Bronchial epithelial cell (primary cell): Measurements from ENCODE around the gene TMEM201. TPM values are rescaled to one million over a fixed set of nuclear protein-coding genes. Genes with fewer than 3 reads are reported as not detected.

ENCODE experiments used
- DNase-seq: peaks from one replicate; pipeline ENCODE4 v3.0.0-alpha.2; 2010; ENCODE audit warnings: low read depth
- FAIRE-seq: peaks from 2 replicates; lab custom pipeline; 2011; peaks lifted over from hg19 to GRCh38; lab: Jason Lieb, UNC
- H3K27me3 ChIP-seq: 2 replicates; pipeline ENCODE4 v1.5.1; 2011; ENCODE audit warnings: low read length; ENCODE audit not compliant: control insufficient read depth, insufficient read depth
- H3K36me3 ChIP-seq: 2 replicates; pipeline ENCODE4 v1.5.1; 2011; ENCODE audit warnings: low read length; ENCODE audit not compliant: control insufficient read depth, insufficient read depth
- H3K4me3 ChIP-seq: 2 replicates; pipeline ENCODE4 v1.5.1; 2011; ENCODE audit warnings: mild to moderate bottlenecking, low read depth, low read length, control low read depth
- total RNA-seq: library from RNA; depleted of rRNA; stranded (reverse); fragments of >200 nt; gene quantifications from 2 replicates; pipeline ENCODE4 v1.2.1, GENCODE V29; 2014
- TF ChIP-seq, protein P1 (sequence below): IDR thresholded peaks from 2 replicates; pipeline ENCODE4 v1.5.1; 2011; ENCODE audit warnings: mild to moderate bottlenecking, moderate library complexity, low read length, control low read depth, inconsistent platforms; ENCODE audit not compliant: insufficient read depth, severe bottlenecking

TMEM201 gene
- total RNA-seq, 1 donor from 2014 or later, result 1.8 TPM

DNA sequence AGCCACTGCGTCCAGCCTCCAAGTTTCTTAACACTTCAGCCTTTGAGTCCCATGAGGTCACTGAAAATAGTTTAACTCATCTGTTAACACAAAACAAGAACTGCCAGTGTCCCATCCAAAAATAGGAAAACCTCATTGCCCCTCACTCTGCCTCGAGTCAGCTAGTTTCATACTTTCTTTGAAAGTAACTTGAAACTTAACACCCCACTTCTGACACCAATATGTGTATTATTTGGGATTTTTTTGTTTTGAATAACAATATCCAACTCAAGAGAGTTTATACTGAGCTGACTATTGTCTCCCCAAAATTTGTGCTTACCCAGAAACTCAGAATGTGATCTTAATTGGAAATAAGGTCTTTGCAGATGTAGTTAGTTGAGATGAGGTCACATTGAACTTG is 45.9 kb downstream of the TMEM201 start:
- H3K4me3 ChIP-seq, result no peak overlapping the region
- TF ChIP-seq, protein P1, sequence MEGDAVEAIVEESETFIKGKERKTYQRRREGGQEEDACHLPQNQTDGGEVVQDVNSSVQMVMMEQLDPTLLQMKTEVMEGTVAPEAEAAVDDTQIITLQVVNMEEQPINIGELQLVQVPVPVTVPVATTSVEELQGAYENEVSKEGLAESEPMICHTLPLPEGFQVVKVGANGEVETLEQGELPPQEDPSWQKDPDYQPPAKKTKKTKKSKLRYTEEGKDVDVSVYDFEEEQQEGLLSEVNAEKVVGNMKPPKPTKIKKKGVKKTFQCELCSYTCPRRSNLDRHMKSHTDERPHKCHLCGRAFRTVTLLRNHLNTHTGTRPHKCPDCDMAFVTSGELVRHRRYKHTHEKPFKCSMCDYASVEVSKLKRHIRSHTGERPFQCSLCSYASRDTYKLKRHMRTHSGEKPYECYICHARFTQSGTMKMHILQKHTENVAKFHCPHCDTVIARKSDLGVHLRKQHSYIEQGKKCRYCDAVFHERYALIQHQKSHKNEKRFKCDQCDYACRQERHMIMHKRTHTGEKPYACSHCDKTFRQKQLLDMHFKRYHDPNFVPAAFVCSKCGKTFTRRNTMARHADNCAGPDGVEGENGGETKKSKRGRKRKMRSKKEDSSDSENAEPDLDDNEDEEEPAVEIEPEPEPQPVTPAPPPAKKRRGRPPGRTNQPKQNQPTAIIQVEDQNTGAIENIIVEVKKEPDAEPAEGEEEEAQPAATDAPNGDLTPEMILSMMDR, result no peak

DNA sequence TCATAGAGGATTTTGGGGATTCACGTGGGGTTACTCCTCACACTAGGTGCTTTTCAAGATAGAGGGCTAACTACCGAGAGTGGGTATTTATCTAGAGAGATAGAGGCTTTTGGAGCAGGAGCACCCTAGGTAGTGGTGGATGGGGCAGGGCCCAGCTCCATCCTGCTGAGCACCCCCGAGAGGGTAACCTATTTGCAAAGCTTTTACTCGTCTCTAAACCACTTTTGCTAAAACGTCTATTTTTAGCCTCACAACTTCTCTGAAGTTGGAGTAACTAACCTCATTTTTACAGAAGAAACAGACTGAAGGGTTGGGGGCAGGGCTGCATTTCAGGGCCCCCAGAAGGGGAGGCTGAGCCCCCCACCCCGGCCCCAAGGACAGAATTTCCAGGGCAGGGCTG is 50.5 kb downstream of the TMEM201 start:
- no peak overlapping the region for H3K4me3 ChIP-seq
- FAIRE-seq, result no peak
- TF ChIP-seq, protein P1, result no peak
- no peak for DNase-seq
- no peaks in the 10 kb centered on the region for H3K27me3 ChIP-seq
- H3K36me3 ChIP-seq, result no peaks in the 10 kb centered on the region

More for the DNA sequence above, 45.9 kb downstream of the TMEM201 start:
- no peak for DNase-seq
- no peak for FAIRE-seq
- no peaks in the 10 kb centered on the region for H3K36me3 ChIP-seq
- H3K27me3 ChIP-seq, result peaks cover 2% of the 10 kb centered on the region

DNA sequence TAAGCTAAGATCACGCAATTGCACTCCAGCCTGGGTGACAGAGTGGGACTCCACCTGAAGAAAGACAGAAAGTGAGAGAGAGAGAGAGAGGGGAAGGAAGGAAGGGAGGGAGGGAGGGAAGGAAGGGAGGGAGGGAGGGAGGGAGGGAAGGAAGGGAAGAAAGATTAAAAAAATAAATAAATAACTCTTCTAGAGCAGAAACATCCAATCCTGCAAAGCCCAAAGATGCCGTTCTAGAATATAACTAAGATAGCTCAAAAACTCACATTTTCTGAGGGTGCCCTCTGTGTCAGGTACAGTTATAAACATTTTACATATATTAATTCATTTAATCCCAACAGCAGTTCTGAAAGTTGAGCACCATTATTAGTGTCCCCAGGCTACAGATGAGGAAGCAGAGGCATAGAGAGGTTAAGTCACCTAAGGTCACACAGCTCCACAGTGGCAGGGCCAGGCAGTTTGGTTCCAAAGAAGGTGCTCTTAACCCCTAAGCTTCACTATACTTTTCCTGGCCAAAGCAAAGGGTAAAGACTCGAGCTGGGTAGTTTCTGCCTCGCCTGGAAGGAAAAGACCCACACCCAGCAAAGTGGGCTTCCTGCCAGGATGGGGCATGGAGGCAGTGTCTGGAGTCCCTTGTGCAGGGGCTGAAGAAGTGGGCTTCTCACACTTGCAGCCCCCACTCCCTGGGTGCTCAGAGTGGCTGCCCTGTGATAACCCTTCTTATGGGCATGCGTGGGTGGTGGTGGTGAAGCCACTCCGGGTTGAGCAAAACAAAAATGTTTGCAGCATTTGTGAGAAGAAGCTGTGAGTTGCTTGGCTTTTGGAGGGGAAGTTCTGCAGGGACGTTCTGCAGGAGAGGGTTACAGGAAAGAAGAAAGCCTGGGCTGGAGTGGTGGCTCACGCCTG is 54.9 kb downstream of the TMEM201 start:
- H3K4me3 ChIP-seq, result no peak overlapping the region
- no peaks in the 10 kb centered on the region for H3K27me3 ChIP-seq
- H3K36me3 ChIP-seq, result no peaks in the 10 kb centered on the region
- TF ChIP-seq, protein P1, result no peak
- FAIRE-seq (no peak), DNase-seq (no peak)

DNA sequence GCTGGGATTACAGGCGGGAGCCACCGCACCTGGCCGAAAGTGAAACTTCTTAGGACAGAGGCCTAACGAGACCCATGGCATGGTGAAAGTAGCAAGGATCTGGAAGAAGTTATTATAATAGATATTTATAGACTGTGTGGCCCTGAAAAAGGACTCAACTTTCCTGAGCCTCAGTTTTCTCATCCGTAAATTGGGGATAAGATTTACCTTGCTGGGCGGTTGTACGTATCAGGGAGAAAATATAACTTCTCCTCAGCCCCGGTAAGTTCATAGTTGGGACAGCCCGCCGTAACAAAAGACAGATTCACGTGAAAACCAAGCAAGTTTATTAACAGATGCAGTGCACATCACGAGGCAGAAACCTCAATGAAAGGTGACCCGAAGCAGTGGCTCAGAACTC is 57.3 kb downstream of the TMEM201 start:
- FAIRE-seq (no peak), DNase-seq (no peak)
- Histone ChIP-seq H3K27me3 (peaks cover 3% of the 10 kb centered on the region), H3K4me3 (no peak overlapping the region), H3K36me3 (no peaks in the 10 kb centered on the region)
- TF ChIP-seq, protein P1, result no peak

DNA sequence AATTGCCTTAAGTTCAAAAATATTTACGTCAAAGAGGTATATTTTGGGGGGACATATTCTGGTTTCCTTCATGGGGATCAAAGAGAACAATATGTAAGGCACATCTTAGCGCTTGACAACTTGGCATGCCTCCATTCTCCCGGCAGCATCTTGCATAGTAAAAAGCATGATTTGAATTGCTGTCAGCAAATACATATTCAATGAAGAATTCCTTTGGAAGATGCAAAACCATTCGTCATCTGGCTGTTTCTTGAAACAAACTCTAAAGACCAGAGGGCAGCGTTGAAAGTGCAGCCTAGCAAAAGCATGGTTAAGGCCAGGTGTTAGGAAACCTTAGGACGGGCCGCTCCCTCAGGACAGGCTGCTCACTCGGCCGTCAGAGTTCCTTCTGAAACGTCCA is 59.5 kb downstream of the TMEM201 start:
- DNase-seq (no peak), FAIRE-seq (no peak)
- Histone ChIP-seq H3K27me3 (peaks cover 11% of the 10 kb centered on the region), H3K4me3 (no peak overlapping the region), H3K36me3 (no peaks in the 10 kb centered on the region)
- TF ChIP-seq, protein P1, result no peak

DNA sequence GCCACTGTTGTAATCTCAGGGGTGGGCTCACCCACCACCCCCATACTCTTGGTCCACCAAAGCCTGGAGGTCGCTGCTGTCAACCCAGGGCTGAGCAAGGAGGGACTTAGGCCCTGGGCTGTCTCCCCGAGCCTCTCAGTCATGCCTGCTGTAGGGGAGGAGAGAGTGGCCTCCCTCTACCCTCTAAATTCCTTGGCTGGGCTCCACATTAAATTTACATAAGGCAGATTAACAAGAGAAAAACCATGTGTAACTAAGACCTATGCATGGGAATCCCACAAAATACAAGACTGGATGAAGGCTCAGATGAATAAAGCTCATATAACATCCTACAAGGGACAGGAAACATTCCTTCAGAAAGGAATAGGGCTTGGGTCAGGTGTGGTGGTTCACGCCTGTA is 61.1 kb downstream of the TMEM201 start:
- Histone ChIP-seq H3K27me3 (peaks cover 11% of the 10 kb centered on the region), H3K4me3 (no peak overlapping the region), H3K36me3 (no peaks in the 10 kb centered on the region)
- TF ChIP-seq, protein P1, result no peak
- no peak for FAIRE-seq
- DNase-seq, result no peak
